Mucosa of stomach (tissue), 1 donor: Measurements from ENCODE around the gene LOXHD1.

ENCODE experiments used
- H3K27me3 ChIP-seq: one replicate; pipeline ENCODE4 v1.7.0; 2013; ENCODE audit warnings: mild to moderate bottlenecking, low read length; ENCODE audit not compliant: control insufficient read depth, insufficient read depth
- H3K36me3 ChIP-seq: one replicate; pipeline ENCODE4 v1.7.0; 2013; ENCODE audit warnings: low read length; ENCODE audit not compliant: control insufficient read depth, insufficient read depth
- H3K4me1 ChIP-seq: one replicate; pipeline ENCODE4 v1.7.0; 2013; ENCODE audit warnings: mild to moderate bottlenecking, low read length; ENCODE audit not compliant: control insufficient read depth, insufficient read depth
- H3K4me3 ChIP-seq: one replicate; pipeline ENCODE4 v1.7.0; 2013; ENCODE audit warnings: low read length
- H3K9ac ChIP-seq: one replicate; pipeline ENCODE4 v1.7.0; 2013; ENCODE audit warnings: mild to moderate bottlenecking, low read length, moderate library complexity
- H3K9me3 ChIP-seq: one replicate; pipeline ENCODE4 v1.7.0; 2013; ENCODE audit warnings: mild to moderate bottlenecking, low read length, moderate library complexity; ENCODE audit not compliant: control insufficient read depth
- donor health status: Pancreatic carcinoma.

The LOXHD1 gene

DNA sequence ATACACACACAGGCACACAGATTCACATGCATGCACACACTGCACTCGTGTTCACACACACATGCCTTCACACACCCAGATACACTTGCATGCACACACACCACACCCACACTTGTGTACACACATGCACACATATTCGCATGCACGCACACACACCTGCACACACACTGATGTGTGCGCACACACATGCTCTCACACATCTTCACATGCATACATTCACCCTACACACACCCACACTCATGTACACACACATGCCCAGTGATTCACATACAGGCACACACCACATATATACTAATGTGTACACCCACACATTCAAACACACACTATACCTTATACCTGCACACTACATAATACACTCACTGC, 181.6 kb downstream of the LOXHD1 start:
- Histone ChIP-seq H3K4me1 (no peaks in the 10 kb centered on the region), H3K9ac (no peak overlapping the region), H3K36me3 (no peaks in the 10 kb centered on the region), H3K9me3 (no peaks in the 10 kb centered on the region), H3K4me3 (no peak overlapping the region), H3K27me3 (no peaks in the 10 kb centered on the region)

GRCh38 chr18:46474487-46475389, 182.3 kb downstream of the LOXHD1 start:
- Histone ChIP-seq H3K9ac (no peak overlapping the region), H3K4me3 (no peak overlapping the region), H3K9me3 (no peaks in the 10 kb centered on the region), H3K36me3 (no peaks in the 10 kb centered on the region), H3K4me1 (no peaks in the 10 kb centered on the region), H3K27me3 (no peaks in the 10 kb centered on the region)

GRCh38 chr18:46471809-46472498, 185.1 kb downstream of the LOXHD1 start:
- Histone ChIP-seq H3K9me3 (no peaks in the 10 kb centered on the region), H3K9ac (no peak overlapping the region), H3K4me1 (no peaks in the 10 kb centered on the region), H3K36me3 (no peaks in the 10 kb centered on the region), H3K27me3 (peaks cover 3% of the 10 kb centered on the region), H3K4me3 (no peak overlapping the region)

GRCh38 chr18:46470714-46471113, 186.3 kb downstream of the LOXHD1 start:
- Histone ChIP-seq H3K4me1 (no peaks in the 10 kb centered on the region), H3K9ac (no peak overlapping the region), H3K9me3 (no peaks in the 10 kb centered on the region), H3K4me3 (no peak overlapping the region), H3K27me3 (peaks cover 3% of the 10 kb centered on the region), H3K36me3 (no peaks in the 10 kb centered on the region)

- Histone ChIP-seq H3K4me1 (no peaks in the 10 kb centered on the region), H3K9ac (no peak overlapping the region), H3K4me3 (no peak overlapping the region)
Observed at GRCh38 chr18:46469186-46469915, 187.7 kb downstream of the LOXHD1 start.

GRCh38 chr18:46468426-46469180, 188.4 kb downstream of the LOXHD1 start:
- H3K36me3 ChIP-seq, result no peaks in the 10 kb centered on the region
- H3K9ac ChIP-seq, result no peak overlapping the region
- H3K9me3 ChIP-seq, result no peaks in the 10 kb centered on the region
- H3K4me3 ChIP-seq, result no peak overlapping the region
- H3K27me3 ChIP-seq, result peaks cover 3% of the 10 kb centered on the region
- no peaks in the 10 kb centered on the region for H3K4me1 ChIP-seq

More at GRCh38 chr18:46469186-46469915, 187.7 kb downstream of the LOXHD1 start:
- Histone ChIP-seq H3K27me3 (peaks cover 3% of the 10 kb centered on the region), H3K36me3 (no peaks in the 10 kb centered on the region), H3K9me3 (no peaks in the 10 kb centered on the region)

DNA sequence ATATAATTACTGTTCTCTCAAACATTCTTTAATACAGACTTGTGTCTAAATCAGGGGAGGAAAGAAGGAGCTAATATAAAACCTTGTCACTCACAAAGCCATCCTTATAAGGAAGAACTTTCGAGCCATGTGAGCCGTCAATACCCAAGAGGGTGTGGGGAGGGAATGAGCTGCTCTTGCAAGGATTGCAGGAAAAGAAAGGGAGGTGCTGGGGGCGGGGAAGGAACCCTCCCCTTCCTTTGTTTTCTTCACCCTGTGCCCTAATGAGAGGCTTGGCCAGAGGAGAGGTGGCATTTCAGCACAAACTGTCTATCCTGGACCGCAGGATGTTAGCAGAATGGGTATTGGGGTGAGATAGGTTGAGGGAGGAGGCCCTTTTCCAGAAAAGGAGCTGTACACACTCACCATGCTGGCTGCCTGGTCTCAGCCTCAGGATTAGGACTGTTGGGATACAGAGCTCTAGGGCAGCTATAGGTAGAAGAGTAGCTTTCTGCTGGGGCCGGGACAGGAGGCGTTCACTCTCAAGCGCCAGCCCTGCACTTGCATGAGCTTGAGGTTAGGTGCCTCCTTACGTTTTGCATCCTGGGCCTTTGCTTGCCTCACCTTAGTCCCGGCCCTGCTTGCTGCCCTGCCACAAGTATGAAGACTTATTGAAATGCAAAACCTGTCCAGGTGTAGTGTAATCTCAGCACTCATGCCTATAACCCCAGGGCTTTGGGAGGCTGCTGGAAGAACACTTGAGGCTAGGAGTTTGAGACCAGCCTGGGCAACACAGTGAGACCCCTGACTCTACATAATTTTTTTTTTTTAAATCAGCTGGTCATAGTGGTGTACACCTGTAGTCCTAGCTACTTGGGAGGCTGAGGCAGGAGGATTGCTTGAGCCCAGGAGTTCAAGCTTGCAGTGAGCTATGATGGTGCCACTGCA, 190.5 kb downstream of the LOXHD1 start:
- Histone ChIP-seq H3K36me3 (no peaks in the 10 kb centered on the region), H3K9me3 (no peaks in the 10 kb centered on the region), H3K4me3 (no peak overlapping the region), H3K9ac (no peak overlapping the region), H3K27me3 (peaks cover 3% of the 10 kb centered on the region), H3K4me1 (no peaks in the 10 kb centered on the region)

DNA sequence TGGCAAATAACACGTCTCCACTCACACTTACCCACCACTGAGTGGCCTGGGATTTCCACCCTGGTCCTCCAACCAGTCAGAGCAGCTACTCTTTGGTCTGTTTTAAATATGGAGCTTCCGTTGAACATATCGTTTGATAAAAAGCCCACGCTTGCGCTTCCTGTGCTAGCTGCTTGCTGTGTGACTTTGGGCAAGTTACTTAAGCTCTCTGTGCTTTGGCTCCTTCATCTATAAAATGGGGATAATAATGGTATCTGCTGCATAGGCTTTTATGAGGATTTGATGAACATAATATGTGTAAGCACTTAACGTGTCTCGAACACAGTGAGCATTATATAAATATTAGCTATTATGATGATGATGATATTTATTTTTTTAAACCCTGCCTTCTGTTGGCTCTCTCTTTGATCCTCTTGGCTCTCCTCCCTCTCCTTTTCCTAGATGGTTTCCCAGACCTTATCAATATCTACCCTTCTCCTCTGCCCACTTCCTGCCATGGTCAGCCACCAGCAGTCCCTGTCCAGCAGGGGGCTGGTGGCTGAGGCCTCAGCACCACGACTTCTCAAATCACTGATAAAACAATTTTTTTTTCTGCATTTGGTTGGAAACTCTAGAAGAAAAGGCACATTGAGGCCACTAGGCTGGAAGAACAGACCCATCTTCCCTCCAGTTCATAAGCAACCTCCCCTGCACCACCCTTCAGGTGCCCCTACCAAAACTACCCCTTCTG, 191.9 kb downstream of the LOXHD1 start:
- H3K36me3 ChIP-seq, result no peaks in the 10 kb centered on the region
- peaks cover 3% of the 10 kb centered on the region for H3K27me3 ChIP-seq
- H3K9ac ChIP-seq, result no peak overlapping the region
- no peak overlapping the region for H3K4me3 ChIP-seq
- H3K9me3 ChIP-seq, result no peaks in the 10 kb centered on the region
- H3K4me1 ChIP-seq, result no peaks in the 10 kb centered on the region

DNA sequence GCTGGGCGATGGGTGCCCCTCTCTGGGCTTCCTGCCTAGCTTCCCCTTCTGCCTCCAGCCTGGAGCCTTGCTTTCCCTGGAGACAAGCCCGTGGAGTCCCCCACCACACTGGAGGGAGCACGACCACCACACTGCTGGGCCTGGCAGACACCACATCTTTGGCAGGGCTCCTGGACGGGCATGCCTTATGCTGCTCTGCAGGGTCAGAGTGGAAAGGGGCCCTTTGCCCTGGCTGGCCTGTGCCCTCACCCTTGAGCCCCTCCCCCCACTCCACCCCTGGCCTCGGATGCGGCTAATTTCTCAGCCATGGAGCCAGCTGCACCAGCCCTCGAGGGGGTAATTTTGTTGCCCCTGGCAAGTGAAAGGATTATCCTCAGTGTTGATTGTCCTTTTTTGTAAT, 194.5 kb downstream of the LOXHD1 start:
- Histone ChIP-seq H3K4me3 (no peak overlapping the region), H3K9me3 (no peaks in the 10 kb centered on the region), H3K4me1 (no peaks in the 10 kb centered on the region), H3K27me3 (peaks cover under 1% of the 10 kb centered on the region), H3K9ac (no peak overlapping the region), H3K36me3 (no peaks in the 10 kb centered on the region)

DNA sequence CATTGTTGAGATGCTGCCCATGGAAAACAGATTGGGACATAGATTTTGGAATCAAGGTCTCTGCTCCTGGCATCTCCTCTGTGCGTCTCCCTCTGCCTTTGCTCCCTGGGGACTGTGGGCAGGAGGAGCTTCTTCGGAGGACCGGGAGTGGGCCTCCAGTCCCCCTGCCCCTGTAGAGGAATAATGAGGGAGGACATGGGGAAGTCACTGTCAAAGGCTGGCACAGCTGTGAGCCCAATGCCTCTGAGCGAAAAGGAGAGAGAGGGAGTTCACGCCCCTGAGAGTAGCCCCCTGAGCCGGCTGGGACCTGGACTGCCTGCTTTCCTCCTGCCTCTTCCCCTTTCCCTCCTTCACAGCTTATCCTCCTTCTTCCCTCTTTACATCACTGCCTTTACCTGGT, 195.0 kb downstream of the LOXHD1 start:
- H3K4me1 ChIP-seq, result no peaks in the 10 kb centered on the region
- no peaks in the 10 kb centered on the region for H3K27me3 ChIP-seq
- no peak overlapping the region for H3K9ac ChIP-seq
- no peaks in the 10 kb centered on the region for H3K9me3 ChIP-seq
- no peaks in the 10 kb centered on the region for H3K36me3 ChIP-seq
- no peak overlapping the region for H3K4me3 ChIP-seq
